Ectodermal cell (in vitro differentiated cells): ENCODE results near the gene SSBP3.
"Not testable (repeated sequence)": the region's sequence is repeated elsewhere in the genome, so short reads cannot be mapped to it uniquely, and the experiment has no call there.

Experiments used
- H3K27ac ChIP-seq: 2 replicates; pipeline ENCODE4 v1.7.0; 2013; ENCODE audit warnings: mild to moderate bottlenecking, low read depth, low read length; ENCODE audit not compliant: insufficient read depth, poor library complexity, severe bottlenecking
- H3K27me3 ChIP-seq: 2 replicates; pipeline ENCODE4 v1.7.0; 2013; ENCODE audit warnings: mild to moderate bottlenecking, low read length; ENCODE audit not compliant: insufficient read depth, control insufficient read depth, poor library complexity, severe bottlenecking
- H3K36me3 ChIP-seq: one replicate; pipeline ENCODE4 v1.7.0; 2013; ENCODE audit warnings: low read length; ENCODE audit not compliant: control insufficient read depth, insufficient read depth
- H3K4me1 ChIP-seq: one replicate; pipeline ENCODE4 v1.7.0; 2013; ENCODE audit warnings: low read length; ENCODE audit not compliant: control insufficient read depth, insufficient read depth
- H3K4me3 ChIP-seq: 2 replicates; pipeline ENCODE4 v1.7.0; 2013; ENCODE audit warnings: low read depth, low read length, control low read depth; ENCODE audit not compliant: insufficient read depth
- H3K9me3 ChIP-seq: 2 replicates; pipeline ENCODE4 v1.7.0; 2013; ENCODE audit warnings: mild to moderate bottlenecking, low read length, moderate library complexity; ENCODE audit not compliant: control insufficient read depth
- WGBS, 2 experiments: methylation state at CpG; one replicate each; pipeline ENCODE4 v1.1.7; 2013; ENCODE audit warnings: missing lambda C conversion rate in 2 of 2; 5-methylcytosine and 5-hydroxymethylcytosine counted together

The SSBP3 gene

DNA sequence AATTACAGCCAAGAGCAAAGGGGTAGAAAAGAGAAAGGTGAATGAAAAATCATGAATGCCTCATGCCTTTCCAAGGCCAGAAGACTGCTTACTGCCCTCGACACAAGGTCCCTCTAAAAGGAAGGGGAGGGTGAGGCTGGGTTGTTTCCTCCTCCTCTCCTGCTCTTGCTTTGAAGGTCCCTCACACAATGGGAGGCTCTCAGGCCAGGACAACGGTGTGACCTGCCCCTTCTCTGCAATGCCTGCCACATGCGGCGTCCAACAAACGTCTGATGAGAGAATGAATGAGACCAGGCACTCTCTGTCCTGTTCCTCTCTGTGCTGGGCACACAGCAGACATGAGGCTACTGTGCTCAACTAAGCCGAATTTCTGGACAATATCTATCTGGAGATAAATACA, 51.3 kb downstream of the SSBP3 start:
- WGBS, 2 experiments, result 21 to 29% methylated on average over 6 of the region's 6 CpGs

DNA sequence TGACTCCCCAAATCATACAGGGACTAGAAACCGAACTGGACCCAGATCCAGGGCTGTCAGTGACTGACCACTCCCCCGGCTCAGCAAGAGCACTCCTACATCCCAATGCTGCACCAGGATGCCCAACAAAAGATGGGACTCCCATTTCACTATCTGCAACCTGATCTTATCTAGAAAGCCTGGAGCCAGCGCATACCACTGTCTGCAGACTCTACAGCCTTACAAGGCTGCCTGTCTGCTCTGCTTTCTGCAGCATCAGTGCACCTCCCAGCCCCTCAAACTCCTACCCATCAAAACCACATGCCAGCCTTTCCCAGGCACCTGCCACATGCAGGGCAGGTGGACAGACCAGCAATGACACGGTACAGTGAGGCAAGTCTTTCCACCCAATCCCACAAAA, 52.2 kb downstream of the SSBP3 start:
- H3K4me3 ChIP-seq, result no peak overlapping the region
- no peak overlapping the region for H3K27ac ChIP-seq
- no peaks in the 10 kb centered on the region for H3K27me3 ChIP-seq
- H3K4me1 ChIP-seq, result peaks cover 49% of the 10 kb centered on the region
- WGBS, 2 experiments, result 56 to 59% methylated on average over 4 of the region's 4 CpGs
- H3K9me3 ChIP-seq, result no peaks in the 10 kb centered on the region
- H3K36me3 ChIP-seq, result no peaks in the 10 kb centered on the region

More for the DNA sequence above, 51.3 kb downstream of the SSBP3 start:
- Histone ChIP-seq H3K4me1 (peaks cover 52% of the 10 kb centered on the region), H3K4me3 (no peak overlapping the region), H3K27ac (peak overlapping the region; percentile 44), H3K36me3 (no peaks in the 10 kb centered on the region), H3K9me3 (no peaks in the 10 kb centered on the region), H3K27me3 (no peaks in the 10 kb centered on the region)

DNA sequence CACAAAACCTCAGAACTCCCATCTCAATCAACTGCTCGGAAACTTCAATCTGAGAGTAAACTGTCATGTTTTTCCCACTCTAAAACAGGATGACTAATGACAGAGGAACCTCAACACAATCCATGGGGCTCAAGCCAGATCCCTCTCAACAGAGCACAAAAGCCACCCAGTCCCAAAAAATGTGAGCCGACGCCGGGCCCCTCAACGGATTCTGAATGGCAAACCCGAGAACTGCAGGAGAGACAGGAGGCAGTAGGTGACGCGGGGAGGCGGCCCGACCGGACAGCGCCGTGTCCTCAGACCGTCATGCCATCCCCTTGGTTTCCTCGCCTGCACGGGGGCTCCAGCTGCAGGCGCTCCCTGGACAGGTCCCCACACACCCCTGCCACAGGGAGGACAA, 53.4 kb downstream of the SSBP3 start:
- Histone ChIP-seq H3K36me3 (no peaks in the 10 kb centered on the region), H3K4me3 (no peak overlapping the region), H3K27ac (no peak overlapping the region)

DNA sequence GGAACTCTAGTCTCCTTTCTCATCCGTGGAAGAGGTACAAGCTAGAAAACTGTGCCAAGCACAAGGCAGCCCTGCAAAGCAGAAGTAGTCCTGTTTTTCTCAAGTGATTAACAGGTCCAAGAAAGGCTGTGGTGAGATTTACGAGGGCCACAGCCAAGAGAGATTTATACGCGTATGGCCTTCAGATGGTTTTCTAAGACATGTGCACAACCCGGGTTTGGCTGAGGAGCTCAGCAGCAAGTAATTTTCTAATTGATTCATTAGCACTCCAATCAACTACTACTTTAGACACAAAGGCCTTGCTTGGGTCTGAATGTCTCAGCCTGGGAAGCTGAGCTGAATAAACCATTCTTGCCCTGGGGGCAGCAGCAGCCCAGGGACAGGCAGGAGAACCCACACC, 55.8 kb downstream of the SSBP3 start:
- no peak overlapping the region for H3K4me3 ChIP-seq
- H3K36me3 ChIP-seq, result no peaks in the 10 kb centered on the region
- H3K4me1 ChIP-seq, result peaks cover 21% of the 10 kb centered on the region
- H3K27me3 ChIP-seq, result no peaks in the 10 kb centered on the region
- 59 to 63% methylated on average over 5 of the region's 5 CpGs for WGBS, 2 experiments
- no peak overlapping the region for H3K27ac ChIP-seq
- H3K9me3 ChIP-seq, result no peaks in the 10 kb centered on the region

More for the DNA sequence above, 53.4 kb downstream of the SSBP3 start:
- H3K4me1 ChIP-seq, result peaks cover 43% of the 10 kb centered on the region
- no peaks in the 10 kb centered on the region for H3K9me3 ChIP-seq
- WGBS, 2 experiments, result 87 to 88% methylated on average over 17 of the region's 17 CpGs
- no peaks in the 10 kb centered on the region for H3K27me3 ChIP-seq

DNA sequence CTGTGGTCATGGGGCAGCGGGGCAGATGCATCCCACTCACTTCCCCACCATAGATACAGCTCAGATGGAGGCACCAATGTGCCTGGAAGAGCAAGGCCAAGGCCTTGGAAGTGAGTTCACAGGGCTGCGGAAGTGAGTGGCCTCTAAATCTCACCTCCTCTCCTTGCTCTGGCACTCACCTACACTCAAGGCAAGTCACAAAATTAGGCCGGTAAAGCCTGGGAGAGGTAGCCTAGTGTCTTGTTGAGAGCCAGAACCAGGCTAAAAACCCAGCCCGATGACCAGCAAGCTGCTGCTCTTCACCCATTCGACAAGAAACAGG, 57.5 kb downstream of the SSBP3 start:
- WGBS, 2 experiments, result 75% methylated on average over 5 of the region's 5 CpGs
- Histone ChIP-seq H3K36me3 (no peaks in the 10 kb centered on the region), H3K27me3 (no peaks in the 10 kb centered on the region), H3K27ac (no peak overlapping the region), H3K4me3 (no peak overlapping the region), H3K4me1 (peaks cover 4% of the 10 kb centered on the region), H3K9me3 (no peaks in the 10 kb centered on the region)

DNA sequence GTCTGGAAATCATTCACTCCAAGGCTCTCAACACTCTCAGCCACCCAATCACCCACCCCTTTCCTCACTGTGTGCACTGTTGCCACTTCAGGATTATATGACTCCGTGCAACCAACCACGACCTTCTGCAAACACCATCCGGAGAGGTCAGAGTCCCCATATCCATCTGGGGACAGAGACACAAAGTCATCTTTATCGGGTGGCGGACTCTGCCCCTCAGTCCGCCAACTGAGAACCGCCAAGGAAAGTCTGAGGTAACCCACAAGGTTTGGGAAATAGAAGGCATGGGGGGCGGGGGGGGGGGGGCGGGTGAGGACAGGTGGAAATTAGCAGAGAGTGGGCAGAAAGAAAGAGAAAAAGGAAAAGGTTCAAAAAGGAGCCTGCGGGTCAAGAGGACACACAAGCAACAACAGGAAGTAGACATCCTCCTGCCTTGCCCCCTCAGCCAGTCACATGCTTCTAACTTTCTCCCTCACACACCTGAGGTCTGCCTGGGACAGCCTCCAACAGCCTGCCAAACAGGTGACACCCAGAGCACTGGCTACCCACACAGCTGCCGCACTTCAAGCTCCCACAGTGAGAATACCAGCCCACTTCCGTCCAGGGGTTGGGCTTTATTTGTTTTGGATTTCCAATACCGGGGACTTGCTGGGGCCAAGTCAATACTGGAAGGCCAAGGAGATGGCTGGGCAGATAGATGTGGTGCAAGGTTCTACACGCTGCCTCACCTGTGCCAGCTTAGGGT, 58.1 kb downstream of the SSBP3 start:
- H3K27me3 ChIP-seq, result no peaks in the 10 kb centered on the region
- H3K9me3 ChIP-seq, result no peaks in the 10 kb centered on the region
- no peaks in the 10 kb centered on the region for H3K36me3 ChIP-seq
- no peak overlapping the region for H3K27ac ChIP-seq
- H3K4me3 ChIP-seq, result no peak overlapping the region
- peaks cover 4% of the 10 kb centered on the region for H3K4me1 ChIP-seq
- WGBS, 2 experiments, result 90 to 93% methylated on average over 14 of the region's 14 CpGs

DNA sequence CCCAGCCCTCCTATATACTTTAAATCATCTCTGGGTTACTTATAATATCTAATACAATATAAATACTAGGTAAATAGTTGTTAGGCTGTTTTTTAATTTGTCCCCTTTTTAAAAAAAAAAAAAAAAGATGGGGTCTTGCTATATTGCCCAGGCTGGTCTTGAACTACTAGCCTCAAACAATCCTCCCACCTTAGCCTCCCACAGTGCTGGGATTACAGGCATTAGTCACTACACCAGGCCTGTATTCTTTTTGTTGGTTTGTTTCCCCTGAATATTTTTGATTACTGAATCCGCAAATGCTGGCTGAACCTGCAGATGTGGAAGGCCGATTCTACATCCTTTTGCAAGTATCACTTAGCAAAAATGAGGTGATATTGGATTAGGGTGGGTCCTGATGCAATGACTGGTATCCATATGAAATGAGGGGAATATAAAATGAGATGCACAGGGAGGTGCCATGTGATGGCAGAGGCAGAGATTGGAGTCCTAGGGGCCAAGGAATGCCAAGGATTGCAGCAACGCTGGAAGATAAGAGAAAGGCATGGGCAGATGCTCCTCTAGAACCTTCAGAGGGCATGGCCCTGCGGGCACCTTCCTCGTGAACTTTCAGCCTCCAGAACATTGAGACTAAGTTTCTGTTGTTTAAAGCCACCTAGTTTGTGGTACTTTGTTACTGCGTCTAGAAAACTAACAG, 58.8 kb downstream of the SSBP3 start:
- peaks cover 11% of the 10 kb centered on the region for H3K4me1 ChIP-seq
- no peak overlapping the region for H3K4me3 ChIP-seq
- no peaks in the 10 kb centered on the region for H3K27me3 ChIP-seq
- H3K27ac ChIP-seq, result no peak overlapping the region
- no peaks in the 10 kb centered on the region for H3K36me3 ChIP-seq
- 96% methylated on average over 6 of the region's 6 CpGs for WGBS, 2 experiments
- H3K9me3 ChIP-seq, result no peaks in the 10 kb centered on the region

DNA sequence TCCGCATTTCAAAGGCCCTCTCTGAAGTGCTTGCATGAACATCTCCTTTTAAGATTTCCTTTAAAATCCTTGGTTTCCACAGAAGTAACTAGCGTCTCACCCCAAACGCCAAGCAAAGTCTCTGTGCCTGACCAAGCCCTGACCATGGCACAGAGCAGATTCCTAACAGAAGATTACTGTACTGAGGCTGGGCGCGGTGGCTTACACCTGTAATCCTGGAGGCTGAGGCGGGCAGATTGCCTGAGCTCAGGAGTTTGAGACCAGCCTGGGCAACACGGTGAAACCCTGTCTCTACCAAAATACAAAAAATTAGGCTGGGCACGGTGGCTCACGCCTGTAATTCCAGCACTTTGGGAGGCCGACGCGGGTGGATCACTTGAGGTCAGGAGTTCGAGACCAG, 60.6 kb downstream of the SSBP3 start:
- not testable (repeated sequence) for H3K27me3 ChIP-seq, H3K27ac ChIP-seq, H3K36me3 ChIP-seq, H3K4me3 ChIP-seq, H3K9me3 ChIP-seq
- peaks cover 16% of the 10 kb centered on the region for H3K4me1 ChIP-seq
- 90 to 91% methylated on average over 13 of the region's 13 CpGs for WGBS, 2 experiments

DNA sequence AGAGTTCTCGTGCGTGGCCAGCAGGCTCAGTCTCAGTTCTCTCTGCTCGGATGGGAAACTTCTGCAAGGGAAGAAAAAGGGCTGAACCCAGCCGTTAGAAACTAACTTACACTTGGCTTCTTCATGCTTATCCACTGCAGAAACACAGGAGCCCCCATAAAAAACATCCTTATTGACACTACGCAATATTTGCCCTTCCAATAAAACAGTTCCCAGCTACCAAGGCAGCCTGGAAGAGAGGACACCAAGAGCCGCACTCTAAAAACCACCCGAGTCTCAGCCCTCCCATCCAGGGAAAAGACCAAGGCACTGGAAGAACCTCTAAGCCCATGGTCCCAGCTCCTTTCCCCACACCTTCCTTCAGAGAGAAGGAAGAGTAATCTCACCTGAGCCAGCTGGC, 61.1 kb downstream of the SSBP3 start:
- no peak overlapping the region for H3K4me3 ChIP-seq
- H3K27me3 ChIP-seq, result no peaks in the 10 kb centered on the region
- no peaks in the 10 kb centered on the region for H3K36me3 ChIP-seq
- H3K4me1 ChIP-seq, result peaks cover 16% of the 10 kb centered on the region
- H3K9me3 ChIP-seq, result no peaks in the 10 kb centered on the region
- H3K27ac ChIP-seq, result no peak overlapping the region
- WGBS, 2 experiments, result 78 to 80% methylated on average over 7 of the region's 7 CpGs

DNA sequence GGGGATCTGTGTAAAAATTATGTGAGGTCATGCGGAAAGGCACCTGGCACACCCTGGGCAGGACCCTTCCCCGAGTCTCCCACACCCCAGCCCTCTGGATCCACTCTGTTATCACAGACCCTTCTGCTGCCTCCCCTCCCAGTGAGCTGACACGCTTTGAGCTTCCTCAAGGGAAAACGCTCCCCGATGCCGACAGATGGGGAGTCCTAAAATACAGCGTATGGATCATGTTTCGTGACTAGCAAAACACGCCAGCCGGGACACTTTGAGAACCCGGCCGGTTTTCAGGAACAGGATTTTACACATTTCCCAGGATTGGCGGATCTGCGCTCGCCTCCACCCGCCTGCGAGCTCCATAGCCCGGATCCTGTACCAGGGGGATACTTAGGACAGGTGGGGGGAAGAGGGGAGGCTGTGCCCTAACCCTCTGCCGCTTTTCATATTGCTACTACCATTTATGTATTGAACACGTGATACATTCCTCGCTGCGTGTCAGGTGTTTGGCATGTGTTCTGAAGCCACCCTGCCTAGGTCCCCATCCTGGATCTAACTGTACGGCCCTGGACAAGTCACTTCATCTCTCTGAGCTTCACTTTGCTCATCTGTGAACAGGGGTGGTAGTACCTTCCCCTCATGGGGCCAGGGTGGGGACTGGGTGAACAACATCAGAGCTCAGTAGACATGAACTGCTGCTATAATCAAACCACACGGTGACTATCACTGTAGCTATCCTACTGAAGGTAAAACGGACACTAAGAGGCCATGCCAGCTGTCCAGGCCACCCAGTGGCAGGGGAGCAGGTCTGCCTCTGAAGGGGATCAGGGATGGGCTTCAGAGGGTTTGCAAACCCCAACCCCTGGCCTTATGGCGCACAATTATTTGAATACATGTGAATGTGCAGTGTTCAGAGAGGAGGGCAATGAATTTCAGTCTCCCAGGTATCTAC, 63.2 kb downstream of the SSBP3 start:
- Histone ChIP-seq H3K4me1 (peaks cover 16% of the 10 kb centered on the region), H3K27me3 (no peaks in the 10 kb centered on the region), H3K36me3 (no peaks in the 10 kb centered on the region), H3K4me3 (no peak overlapping the region), H3K9me3 (no peaks in the 10 kb centered on the region), H3K27ac (no peak overlapping the region)
- 82 to 84% methylated on average over 26 of the region's 26 CpGs for WGBS, 2 experiments
